HEK293 (cell line): ENCODE data around the gene BMPR1A.
A peak's percentile ranks its signal among the peaks of the same experiment; 100 is the strongest.

Experiments
- CTCF ChIA-PET: fragments of 350-600 bp; formaldehyde crosslinking; extraction: SDS; loops from one replicate; lab custom pipeline; 2021; ENCODE audit warnings: antibody characterized with exemption; lab: Yijun Ruan, JAX
- POLR2A ChIA-PET: fragments of 300-600 bp; formaldehyde crosslinking; extraction: SDS; loops from one replicate; lab custom pipeline; 2020; ENCODE audit warnings: antibody characterized with exemption, inconsistent platforms; lab: Yijun Ruan, JAX
- H3K27ac ChIP-seq: fragments of 200-500 bp; sonication (Bioruptor generic); 2 replicates; pipeline ENCODE4 v1.5.1; 2014; ENCODE audit warnings: low read depth, low read length, control low read depth, inconsistent platforms; ENCODE audit errors: extremely low read depth
- H3K36me3 ChIP-seq, 2 experiments: fragments of 200-500 bp in 1 of 2; sonication (Bioruptor generic) in 1 of 2; 1 replicate in 1 of 2; 2 replicates in 1 of 2; pipeline ENCODE4 v1.5.1; 2014 to 2017; ENCODE audit warnings: inconsistent platforms in 2 of 2, low read length in 2 of 2; ENCODE audit not compliant: control insufficient read depth in 2 of 2, insufficient read depth in 1 of 2
- H3K4me1 ChIP-seq: fragments of 200-500 bp; sonication (Bioruptor generic); 2 replicates; pipeline ENCODE4 v1.5.1; 2014; ENCODE audit warnings: mild to moderate bottlenecking, low read length, inconsistent platforms; ENCODE audit not compliant: control insufficient read depth, insufficient read depth
- H3K4me3 ChIP-seq: 2 replicates; pipeline ENCODE4 v1.5.1; 2011; ENCODE audit warnings: low read depth, mild to moderate bottlenecking, control low read depth, low read length, moderate library complexity
- H3K9me3 ChIP-seq: fragments of 200-500 bp; sonication (Bioruptor generic); 2 replicates; pipeline ENCODE4 v1.5.1; 2014; ENCODE audit warnings: low read depth, low read length, inconsistent platforms; ENCODE audit not compliant: control insufficient read depth, insufficient read depth
- TCF7L2 ChIP-seq: IDR thresholded peaks from 2 replicates; pipeline ENCODE4 v1.6.1; 2011; ENCODE audit warnings: low read depth, mild to moderate bottlenecking, inconsistent platforms, low read length, moderate library complexity, borderline replicate concordance
- ZBTB20 ChIP-seq: fragments of 450-650 bp; formaldehyde crosslinking; IDR thresholded peaks from 2 replicates; pipeline ENCODE4 v1.5.1; 2016; ENCODE audit warnings: missing biosample characterization, missing genetic modification characterization
- ZBTB8A ChIP-seq: fragments of 450-650 bp; formaldehyde crosslinking; IDR thresholded peaks from 2 replicates; pipeline ENCODE4 v1.5.1; 2016; ENCODE audit warnings: missing biosample characterization, missing genetic modification characterization
- ZNF146 ChIP-seq: fragments of 450-650 bp; formaldehyde crosslinking; IDR thresholded peaks from 2 replicates; pipeline ENCODE4 v1.5.1; 2016; ENCODE audit warnings: missing biosample characterization, missing genetic modification characterization
- ZNF211 ChIP-seq: fragments of 450-650 bp; formaldehyde crosslinking; IDR thresholded peaks from 2 replicates; pipeline ENCODE4 v1.5.1; 2016; ENCODE audit warnings: low read depth, missing biosample characterization, missing genetic modification characterization
- ZNF23 ChIP-seq: fragments of 450-650 bp; formaldehyde crosslinking; IDR thresholded peaks from 2 replicates; pipeline ENCODE4 v1.5.1; 2016; ENCODE audit warnings: missing biosample characterization, missing genetic modification characterization, borderline replicate concordance
- ZNF335 ChIP-seq: fragments of 450-650 bp; formaldehyde crosslinking; conservative IDR thresholded peaks from 2 replicates; pipeline ENCODE4 v1.5.1; 2016; ENCODE audit warnings: missing biosample characterization, missing genetic modification characterization
- ZNF350 ChIP-seq: fragments of 450-650 bp; formaldehyde crosslinking; IDR thresholded peaks from 2 replicates; pipeline ENCODE4 v1.5.0; 2017; ENCODE audit warnings: missing biosample characterization, mild to moderate bottlenecking, missing genetic modification characterization
- ZNF423 ChIP-seq: fragments of 450-650 bp; formaldehyde crosslinking; IDR thresholded peaks from 2 replicates; pipeline ENCODE4 v1.5.1; 2016; ENCODE audit warnings: missing biosample characterization, missing genetic modification characterization
- ZNF510 ChIP-seq: fragments of 450-650 bp; formaldehyde crosslinking; IDR thresholded peaks from 2 replicates; pipeline ENCODE4 v1.5.1; 2018; ENCODE audit warnings: mild to moderate bottlenecking, missing genetic modification characterization, missing biosample characterization; ENCODE audit not compliant: insufficient replicate concordance
- ZNF530 ChIP-seq: fragments of 450-650 bp; formaldehyde crosslinking; IDR thresholded peaks from 2 replicates; pipeline ENCODE4 v1.5.1; 2016; ENCODE audit warnings: low read depth, missing biosample characterization, missing genetic modification characterization
- ZNF600 ChIP-seq: fragments of 450-650 bp; formaldehyde crosslinking; IDR thresholded peaks from 2 replicates; pipeline ENCODE4 v1.5.1; 2016; ENCODE audit warnings: missing biosample characterization, missing genetic modification characterization
- ZNF660 ChIP-seq: fragments of 450-650 bp; IDR thresholded peaks from 2 replicates; pipeline ENCODE4 v1.5.1; 2018; ENCODE audit warnings: missing biosample characterization, mild to moderate bottlenecking, missing genetic modification characterization
- ZNF664 ChIP-seq: fragments of 450-650 bp; formaldehyde crosslinking; IDR thresholded peaks from 2 replicates; pipeline ENCODE4 v1.5.1; 2016; ENCODE audit warnings: missing biosample characterization, missing genetic modification characterization
- ZNF777 ChIP-seq: fragments of 450-650 bp; formaldehyde crosslinking; IDR thresholded peaks from 2 replicates; pipeline ENCODE4 v1.5.1; 2017; ENCODE audit warnings: missing biosample characterization, missing genetic modification characterization, borderline replicate concordance
- ZNF792 ChIP-seq: fragments of 450-650 bp; formaldehyde crosslinking; IDR thresholded peaks from 2 replicates; pipeline ENCODE4 v1.5.1; 2016; ENCODE audit warnings: missing biosample characterization, missing genetic modification characterization
- ZSCAN23 ChIP-seq: fragments of 450-650 bp; formaldehyde crosslinking; IDR thresholded peaks from 2 replicates; pipeline ENCODE4 v1.5.1; 2016; ENCODE audit warnings: missing biosample characterization, missing genetic modification characterization
- TF ChIP-seq, protein P1 (sequence below): fragments of 450-650 bp; formaldehyde crosslinking; IDR thresholded peaks from 2 replicates; pipeline ENCODE4 v1.5.1; 2016; ENCODE audit warnings: missing biosample characterization, missing genetic modification characterization
- TF ChIP-seq, protein P2 (sequence below): fragments of 450-650 bp; formaldehyde crosslinking; IDR thresholded peaks from 2 replicates; pipeline ENCODE4 v1.5.1; 2017; ENCODE audit warnings: missing biosample characterization, missing genetic modification characterization
- TF ChIP-seq, protein P3 (sequence below): fragments of 450-650 bp; formaldehyde crosslinking; IDR thresholded peaks from 2 replicates; pipeline ENCODE4 v1.5.1; 2016; ENCODE audit warnings: missing biosample characterization, missing genetic modification characterization
- TF ChIP-seq, protein P4 (sequence below): fragments of 450-650 bp; IDR thresholded peaks from 2 replicates; pipeline ENCODE4 v1.5.1; 2018; ENCODE audit warnings: missing biosample characterization, missing genetic modification characterization
- TF ChIP-seq, protein P5 (sequence below): fragments of 450-650 bp; formaldehyde crosslinking; IDR thresholded peaks from 2 replicates; pipeline ENCODE4 v1.5.1; 2016; ENCODE audit warnings: missing biosample characterization, missing genetic modification characterization
- TF ChIP-seq, protein P6 (sequence below): fragments of 450-650 bp; formaldehyde crosslinking; IDR thresholded peaks from 2 replicates; pipeline ENCODE4 v1.5.0; 2017; ENCODE audit warnings: missing biosample characterization, missing genetic modification characterization, borderline replicate concordance

BMPR1A gene

DNA sequence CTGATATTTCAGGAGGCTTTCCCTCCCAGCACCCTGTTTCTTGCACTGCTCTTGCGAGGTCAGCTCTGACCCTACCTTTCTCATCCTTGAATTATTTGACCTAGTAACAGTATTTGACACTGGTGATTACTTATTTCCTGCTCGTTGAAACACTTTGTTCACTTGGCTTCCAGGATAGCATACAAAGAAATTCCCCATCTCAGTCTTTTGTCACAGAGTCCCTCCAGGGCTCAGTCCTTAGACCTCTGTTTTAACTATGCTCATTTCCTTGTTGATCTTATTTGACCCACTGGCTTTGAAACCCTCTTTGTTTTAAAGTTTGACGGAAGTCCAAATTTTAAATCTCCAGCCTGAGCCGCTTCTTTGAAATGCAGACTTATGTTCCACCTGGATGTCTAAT, 29.9 kb downstream of the BMPR1A start:
- Histone ChIP-seq H3K4me3 (no peak overlapping the region), H3K4me1 (no peaks in the 10 kb centered on the region; the same call in 1 of the 2 replicates), H3K9me3 (no peaks in the 10 kb centered on the region), H3K27ac (no peak overlapping the region), H3K36me3 (no peaks in the 10 kb centered on the region)
- ChIA-PET CTCF (no interaction called here), POLR2A (interaction anchor here (0.9 kb wide), 1 partner anchor 30 kb away, joined by 5 read pairs; the partner anchor contains the start of gene BMPR1A)
- no peak for TF ChIP-seq ZBTB8A (tag by site-specific recombination)
- TF ChIP-seq ZSCAN23 (tag by site-specific recombination): no peak
- no peak for TF ChIP-seq ZNF600
- TF ChIP-seq, protein P1, sequence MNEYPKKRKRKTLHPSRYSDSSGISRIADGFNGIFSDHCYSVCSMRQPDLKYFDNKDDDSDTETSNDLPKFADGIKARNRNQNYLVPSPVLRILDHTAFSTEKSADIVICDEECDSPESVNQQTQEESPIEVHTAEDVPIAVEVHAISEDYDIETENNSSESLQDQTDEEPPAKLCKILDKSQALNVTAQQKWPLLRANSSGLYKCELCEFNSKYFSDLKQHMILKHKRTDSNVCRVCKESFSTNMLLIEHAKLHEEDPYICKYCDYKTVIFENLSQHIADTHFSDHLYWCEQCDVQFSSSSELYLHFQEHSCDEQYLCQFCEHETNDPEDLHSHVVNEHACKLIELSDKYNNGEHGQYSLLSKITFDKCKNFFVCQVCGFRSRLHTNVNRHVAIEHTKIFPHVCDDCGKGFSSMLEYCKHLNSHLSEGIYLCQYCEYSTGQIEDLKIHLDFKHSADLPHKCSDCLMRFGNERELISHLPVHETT (tag by site-specific recombination): no peak
- no peak for TF ChIP-seq ZBTB20

DNA sequence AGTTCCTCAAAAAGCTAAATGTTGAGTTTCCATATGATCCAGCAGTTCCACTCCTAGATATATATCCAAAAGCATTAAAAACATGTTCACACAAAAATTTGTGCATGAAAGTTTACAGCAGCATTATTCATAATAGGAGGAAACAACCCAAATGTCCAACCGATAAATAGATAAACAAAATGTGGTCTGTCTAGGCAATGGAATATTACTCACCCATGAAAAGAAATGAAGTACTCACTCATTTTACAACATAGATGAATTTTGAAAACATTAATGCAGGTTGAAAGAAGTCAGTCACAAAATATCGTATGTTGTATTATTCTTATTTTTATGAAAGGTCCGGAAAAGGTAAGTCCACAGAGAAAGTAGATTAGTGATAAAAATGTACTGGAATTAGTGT, 34.0 kb downstream of the BMPR1A start:
- H3K4me3 ChIP-seq: no peak overlapping the region
- ChIA-PET POLR2A (no interaction called here), CTCF (no interaction called here)
- no peaks in the 10 kb centered on the region for H3K9me3 ChIP-seq
- H3K4me1 ChIP-seq: peaks cover 6% of the 10 kb centered on the region
- H3K36me3 ChIP-seq: no peaks in the 10 kb centered on the region; a peak in 1 of 3 replicates
- no peak overlapping the region for H3K27ac ChIP-seq
- TF ChIP-seq, protein P2, sequence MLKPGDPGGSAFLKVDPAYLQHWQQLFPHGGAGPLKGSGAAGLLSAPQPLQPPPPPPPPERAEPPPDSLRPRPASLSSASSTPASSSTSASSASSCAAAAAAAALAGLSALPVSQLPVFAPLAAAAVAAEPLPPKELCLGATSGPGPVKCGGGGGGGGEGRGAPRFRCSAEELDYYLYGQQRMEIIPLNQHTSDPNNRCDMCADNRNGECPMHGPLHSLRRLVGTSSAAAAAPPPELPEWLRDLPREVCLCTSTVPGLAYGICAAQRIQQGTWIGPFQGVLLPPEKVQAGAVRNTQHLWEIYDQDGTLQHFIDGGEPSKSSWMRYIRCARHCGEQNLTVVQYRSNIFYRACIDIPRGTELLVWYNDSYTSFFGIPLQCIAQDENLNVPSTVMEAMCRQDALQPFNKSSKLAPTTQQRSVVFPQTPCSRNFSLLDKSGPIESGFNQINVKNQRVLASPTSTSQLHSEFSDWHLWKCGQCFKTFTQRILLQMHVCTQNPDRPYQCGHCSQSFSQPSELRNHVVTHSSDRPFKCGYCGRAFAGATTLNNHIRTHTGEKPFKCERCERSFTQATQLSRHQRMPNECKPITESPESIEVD (tag by site-specific recombination): no peak
- TF ChIP-seq ZNF510 (tag by site-specific recombination): no peak
- TF ChIP-seq ZNF664 (tag by site-specific recombination): peak; percentile 91
- TF ChIP-seq, protein P3, sequence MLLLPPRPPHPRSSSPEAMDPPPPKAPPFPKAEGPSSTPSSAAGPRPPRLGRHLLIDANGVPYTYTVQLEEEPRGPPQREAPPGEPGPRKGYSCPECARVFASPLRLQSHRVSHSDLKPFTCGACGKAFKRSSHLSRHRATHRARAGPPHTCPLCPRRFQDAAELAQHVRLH: peak; percentile 15; the same call in 1 of the 2 replicates
- TF ChIP-seq ZNF530: no peak
- no peak for TF ChIP-seq ZNF350 (tag by site-specific recombination)
- TF ChIP-seq ZNF792 (tag by site-specific recombination): no peak
- TF ChIP-seq TCF7L2: no peak
- TF ChIP-seq ZNF146 (tag by site-specific recombination): peak; percentile 96

DNA sequence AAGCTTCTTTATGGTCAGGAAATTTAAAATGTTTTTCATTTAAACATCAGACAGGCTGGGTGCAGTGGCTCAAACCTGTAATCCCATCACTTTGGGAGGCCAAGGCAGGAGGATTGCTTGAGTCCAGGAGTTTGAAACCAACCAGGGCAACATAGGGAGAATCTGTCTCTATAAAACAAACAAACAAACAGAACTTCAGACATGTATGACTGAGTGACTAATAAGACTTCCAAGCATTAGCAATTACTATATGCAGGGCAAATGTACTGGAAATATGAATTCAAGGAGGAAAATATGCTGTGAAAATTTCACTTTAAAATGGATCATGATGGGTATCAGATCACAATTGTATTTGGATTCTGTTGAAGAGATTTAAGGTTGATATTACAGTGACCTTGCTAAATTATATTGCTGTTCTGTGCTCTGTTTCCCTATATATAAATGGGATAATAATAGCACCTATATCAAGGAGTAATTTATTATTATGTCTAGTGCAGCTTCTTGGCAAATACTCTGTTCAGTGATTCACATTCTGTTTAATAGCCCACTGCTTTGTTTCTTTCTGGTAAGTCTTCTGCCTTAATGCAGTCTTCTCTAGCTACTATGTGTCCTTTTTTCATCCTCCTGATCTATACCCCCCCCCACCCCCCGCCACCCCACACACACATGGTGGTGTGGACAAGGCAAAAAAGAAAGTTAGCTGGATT, 36.2 kb downstream of the BMPR1A start:
- Histone ChIP-seq H3K4me3 (no peak overlapping the region), H3K27ac (no peak overlapping the region), H3K4me1 (peaks cover 11% of the 10 kb centered on the region), H3K9me3 (no peaks in the 10 kb centered on the region), H3K36me3 (no peaks in the 10 kb centered on the region; a peak in 1 of 3 replicates)
- CTCF ChIA-PET: interaction anchor here (0.6 kb wide), 2 partner anchors 12 to 55 kb away, joined by 3 read pairs; no protein-coding TSS in a partner anchor
- POLR2A ChIA-PET: no interaction called here
- TF ChIP-seq, protein P4, sequence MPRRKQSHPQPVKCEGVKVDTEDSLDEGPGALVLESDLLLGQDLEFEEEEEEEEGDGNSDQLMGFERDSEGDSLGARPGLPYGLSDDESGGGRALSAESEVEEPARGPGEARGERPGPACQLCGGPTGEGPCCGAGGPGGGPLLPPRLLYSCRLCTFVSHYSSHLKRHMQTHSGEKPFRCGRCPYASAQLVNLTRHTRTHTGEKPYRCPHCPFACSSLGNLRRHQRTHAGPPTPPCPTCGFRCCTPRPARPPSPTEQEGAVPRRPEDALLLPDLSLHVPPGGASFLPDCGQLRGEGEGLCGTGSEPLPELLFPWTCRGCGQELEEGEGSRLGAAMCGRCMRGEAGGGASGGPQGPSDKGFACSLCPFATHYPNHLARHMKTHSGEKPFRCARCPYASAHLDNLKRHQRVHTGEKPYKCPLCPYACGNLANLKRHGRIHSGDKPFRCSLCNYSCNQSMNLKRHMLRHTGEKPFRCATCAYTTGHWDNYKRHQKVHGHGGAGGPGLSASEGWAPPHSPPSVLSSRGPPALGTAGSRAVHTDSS: no peak
- no peak for TF ChIP-seq ZNF211 (tag by site-specific recombination)
- TF ChIP-seq, protein P5, sequence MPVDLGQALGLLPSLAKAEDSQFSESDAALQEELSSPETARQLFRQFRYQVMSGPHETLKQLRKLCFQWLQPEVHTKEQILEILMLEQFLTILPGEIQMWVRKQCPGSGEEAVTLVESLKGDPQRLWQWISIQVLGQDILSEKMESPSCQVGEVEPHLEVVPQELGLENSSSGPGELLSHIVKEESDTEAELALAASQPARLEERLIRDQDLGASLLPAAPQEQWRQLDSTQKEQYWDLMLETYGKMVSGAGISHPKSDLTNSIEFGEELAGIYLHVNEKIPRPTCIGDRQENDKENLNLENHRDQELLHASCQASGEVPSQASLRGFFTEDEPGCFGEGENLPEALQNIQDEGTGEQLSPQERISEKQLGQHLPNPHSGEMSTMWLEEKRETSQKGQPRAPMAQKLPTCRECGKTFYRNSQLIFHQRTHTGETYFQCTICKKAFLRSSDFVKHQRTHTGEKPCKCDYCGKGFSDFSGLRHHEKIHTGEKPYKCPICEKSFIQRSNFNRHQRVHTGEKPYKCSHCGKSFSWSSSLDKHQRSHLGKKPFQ: no peak
- TF ChIP-seq, protein P6, sequence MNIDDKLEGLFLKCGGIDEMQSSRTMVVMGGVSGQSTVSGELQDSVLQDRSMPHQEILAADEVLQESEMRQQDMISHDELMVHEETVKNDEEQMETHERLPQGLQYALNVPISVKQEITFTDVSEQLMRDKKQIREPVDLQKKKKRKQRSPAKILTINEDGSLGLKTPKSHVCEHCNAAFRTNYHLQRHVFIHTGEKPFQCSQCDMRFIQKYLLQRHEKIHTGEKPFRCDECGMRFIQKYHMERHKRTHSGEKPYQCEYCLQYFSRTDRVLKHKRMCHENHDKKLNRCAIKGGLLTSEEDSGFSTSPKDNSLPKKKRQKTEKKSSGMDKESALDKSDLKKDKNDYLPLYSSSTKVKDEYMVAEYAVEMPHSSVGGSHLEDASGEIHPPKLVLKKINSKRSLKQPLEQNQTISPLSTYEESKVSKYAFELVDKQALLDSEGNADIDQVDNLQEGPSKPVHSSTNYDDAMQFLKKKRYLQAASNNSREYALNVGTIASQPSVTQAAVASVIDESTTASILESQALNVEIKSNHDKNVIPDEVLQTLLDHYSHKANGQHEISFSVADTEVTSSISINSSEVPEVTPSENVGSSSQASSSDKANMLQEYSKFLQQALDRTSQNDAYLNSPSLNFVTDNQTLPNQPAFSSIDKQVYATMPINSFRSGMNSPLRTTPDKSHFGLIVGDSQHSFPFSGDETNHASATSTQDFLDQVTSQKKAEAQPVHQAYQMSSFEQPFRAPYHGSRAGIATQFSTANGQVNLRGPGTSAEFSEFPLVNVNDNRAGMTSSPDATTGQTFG: no peak
- TF ChIP-seq ZNF335 (tag by site-specific recombination): no peak
- no peak for TF ChIP-seq ZNF777 (tag by site-specific recombination)
- no peak for TF ChIP-seq ZNF660
- TF ChIP-seq ZNF423 (tag by site-specific recombination): no peak
- no peak for TF ChIP-seq ZNF23 (tag by site-specific recombination)
